ENCODE results near the gene CCDC77.

The CCDC77 gene

GRCh38 chr12:449203-449602 is 47.8 kb downstream of the CCDC77 start:
- no peak overlapping the region for H3K4me3 ChIP-seq (IDR thresholded peaks at IDR 0.05; ENCODE audit: insufficient read depth, low read depth, low read length)
- no peak overlapping the region for H2AFZ ChIP-seq (ENCODE audit: low read depth)
- H4K20me1 ChIP-seq (ENCODE audit: insufficient read depth): no peaks in the 10 kb centered on the region
- H3K4me2 ChIP-seq: no peak overlapping the region
- TF ChIP-seq, protein P1, sequence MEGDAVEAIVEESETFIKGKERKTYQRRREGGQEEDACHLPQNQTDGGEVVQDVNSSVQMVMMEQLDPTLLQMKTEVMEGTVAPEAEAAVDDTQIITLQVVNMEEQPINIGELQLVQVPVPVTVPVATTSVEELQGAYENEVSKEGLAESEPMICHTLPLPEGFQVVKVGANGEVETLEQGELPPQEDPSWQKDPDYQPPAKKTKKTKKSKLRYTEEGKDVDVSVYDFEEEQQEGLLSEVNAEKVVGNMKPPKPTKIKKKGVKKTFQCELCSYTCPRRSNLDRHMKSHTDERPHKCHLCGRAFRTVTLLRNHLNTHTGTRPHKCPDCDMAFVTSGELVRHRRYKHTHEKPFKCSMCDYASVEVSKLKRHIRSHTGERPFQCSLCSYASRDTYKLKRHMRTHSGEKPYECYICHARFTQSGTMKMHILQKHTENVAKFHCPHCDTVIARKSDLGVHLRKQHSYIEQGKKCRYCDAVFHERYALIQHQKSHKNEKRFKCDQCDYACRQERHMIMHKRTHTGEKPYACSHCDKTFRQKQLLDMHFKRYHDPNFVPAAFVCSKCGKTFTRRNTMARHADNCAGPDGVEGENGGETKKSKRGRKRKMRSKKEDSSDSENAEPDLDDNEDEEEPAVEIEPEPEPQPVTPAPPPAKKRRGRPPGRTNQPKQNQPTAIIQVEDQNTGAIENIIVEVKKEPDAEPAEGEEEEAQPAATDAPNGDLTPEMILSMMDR (conservative IDR thresholded peaks at IDR 0.05; ENCODE audit: low read depth, low read length): no peak
- no peaks in the 10 kb centered on the region for H3K27me3 ChIP-seq (ENCODE audit: insufficient read depth, low read depth)
- no peaks in the 10 kb centered on the region for H3K79me2 ChIP-seq (ENCODE audit: insufficient read depth, low read depth)
- no peak overlapping the region for H3K27ac ChIP-seq
- no peak overlapping the region for H3K9ac ChIP-seq
- peaks cover 6% of the 10 kb centered on the region for H3K4me1 ChIP-seq (ENCODE audit: low read depth, poor library complexity, severe bottlenecking)
- no peaks in the 10 kb centered on the region for H3K36me3 ChIP-seq (ENCODE audit: insufficient read depth)

DNA sequence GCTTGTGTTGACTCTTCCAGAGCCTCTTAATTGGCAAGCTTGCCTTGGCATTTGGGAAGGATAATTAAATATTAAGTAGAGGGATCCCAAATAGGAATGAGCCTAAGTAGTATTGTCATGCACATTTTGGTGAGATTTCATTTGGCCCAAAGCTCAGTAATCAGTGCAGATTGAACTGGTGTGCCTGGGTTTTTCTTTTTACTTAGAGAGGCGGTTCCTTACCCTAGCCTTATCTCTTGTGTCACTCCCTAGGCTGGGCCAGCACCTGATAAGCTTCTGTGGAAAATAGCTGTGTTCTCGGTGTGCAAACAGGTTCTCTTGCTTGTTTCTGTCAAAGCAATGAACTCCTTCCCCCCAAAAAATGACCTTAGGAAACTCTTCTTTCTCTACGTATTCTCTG is 49.0 kb downstream of the CCDC77 start:
- Histone ChIP-seq H3K79me2 (ENCODE audit: insufficient read depth, low read depth) (no peaks in the 10 kb centered on the region), H3K36me3 (ENCODE audit: insufficient read depth) (no peaks in the 10 kb centered on the region), H3K9ac (no peak overlapping the region), H3K4me2 (no peak overlapping the region), H3K27ac (no peak overlapping the region), H4K20me1 (ENCODE audit: insufficient read depth) (no peaks in the 10 kb centered on the region), H3K4me3 (IDR thresholded peaks at IDR 0.05; ENCODE audit: insufficient read depth, low read depth, low read length) (no peak overlapping the region), H3K4me1 (ENCODE audit: low read depth, poor library complexity, severe bottlenecking) (peaks cover 6% of the 10 kb centered on the region), H3K27me3 (ENCODE audit: insufficient read depth, low read depth) (no peaks in the 10 kb centered on the region), H2AFZ (ENCODE audit: low read depth) (no peak overlapping the region)
- TF ChIP-seq, protein P1 (conservative IDR thresholded peaks at IDR 0.05; ENCODE audit: low read depth, low read length): no peak

- H3K27me3 ChIP-seq (ENCODE audit: insufficient read depth, low read depth): peaks cover 6% of the 10 kb centered on the region; the same call in 1 of the 2 replicates
- TF ChIP-seq, protein P1 (conservative IDR thresholded peaks at IDR 0.05; ENCODE audit: low read depth, low read length): no peak
Observed at GRCh38 chr12:452667-453210, 51.3 kb downstream of the CCDC77 start.

GRCh38 chr12:454833-455232 is 53.4 kb downstream of the CCDC77 start:
- no peaks in the 10 kb centered on the region for H4K20me1 ChIP-seq (ENCODE audit: insufficient read depth)
- H3K27me3 ChIP-seq (ENCODE audit: insufficient read depth, low read depth): peaks cover 7% of the 10 kb centered on the region; the same call in 1 of the 2 replicates
- no peak overlapping the region for H2AFZ ChIP-seq (ENCODE audit: low read depth)
- no peaks in the 10 kb centered on the region for H3K36me3 ChIP-seq (ENCODE audit: insufficient read depth)
- H3K9ac ChIP-seq: no peak overlapping the region
- no peak overlapping the region for H3K4me2 ChIP-seq
- peaks cover 12% of the 10 kb centered on the region for H3K4me1 ChIP-seq (ENCODE audit: low read depth, poor library complexity, severe bottlenecking)
- no peak overlapping the region for H3K4me3 ChIP-seq (IDR thresholded peaks at IDR 0.05; ENCODE audit: insufficient read depth, low read depth, low read length)
- TF ChIP-seq, protein P1 (conservative IDR thresholded peaks at IDR 0.05; ENCODE audit: low read depth, low read length): no peak
- no peak overlapping the region for H3K27ac ChIP-seq
- H3K79me2 ChIP-seq (ENCODE audit: insufficient read depth, low read depth): no peaks in the 10 kb centered on the region

More at GRCh38 chr12:452667-453210, 51.3 kb downstream of the CCDC77 start:
- Histone ChIP-seq H3K4me2 (0 out of 2 replicates have a peak overlapping the region, but pooled peaks have one; percentile 9), H3K4me3 (IDR thresholded peaks at IDR 0.05; ENCODE audit: insufficient read depth, low read depth, low read length) (no peak overlapping the region), H4K20me1 (ENCODE audit: insufficient read depth) (no peaks in the 10 kb centered on the region), H3K27ac (no peak overlapping the region), H3K9ac (no peak overlapping the region), H3K4me1 (ENCODE audit: low read depth, poor library complexity, severe bottlenecking) (peaks cover 6% of the 10 kb centered on the region), H2AFZ (ENCODE audit: low read depth) (peak overlapping the region; percentile 35; the same call in 1 of the 2 replicates), H3K36me3 (ENCODE audit: insufficient read depth) (no peaks in the 10 kb centered on the region), H3K79me2 (ENCODE audit: insufficient read depth, low read depth) (no peaks in the 10 kb centered on the region)

All from KMS-11 (cell line).